Measurements from ENCODE around the gene PDCD6IP.

PDCD6IP gene

GRCh38 chr3:33879540-33879939 lies 81.1 kb downstream of the PDCD6IP start:
- TF ChIP-seq CTCF (IDR thresholded peaks at IDR 0.05; ENCODE audit: unreplicated experiment in 3 of 3): no peak
- no peak overlapping the region for H3K4me3 Mint-ChIP-seq
- peaks cover 13% of the 10 kb centered on the region for H3K4me1 Mint-ChIP-seq
- peaks cover 8% of the 10 kb centered on the region for H3K27me3 Mint-ChIP-seq (ENCODE audit: low read depth)
- peaks cover 11% of the 10 kb centered on the region for H3K9me3 Mint-ChIP-seq
- H3K36me3 Mint-ChIP-seq (ENCODE audit: low read depth): no peaks in the 10 kb centered on the region
- H3K27ac Mint-ChIP-seq: no peak overlapping the region

GRCh38 chr3:33881156-33882064 lies 83.0 kb downstream of the PDCD6IP start:
- Mint-ChIP-seq H3K4me3 (no peak overlapping the region), H3K36me3 (ENCODE audit: low read depth) (no peaks in the 10 kb centered on the region), H3K27me3 (ENCODE audit: low read depth) (peaks cover 8% of the 10 kb centered on the region), H3K27ac (no peak overlapping the region), H3K9me3 (peaks cover 3% of the 10 kb centered on the region), H3K4me1 (peaks cover 13% of the 10 kb centered on the region)
- TF ChIP-seq CTCF (IDR thresholded peaks at IDR 0.05; ENCODE audit: unreplicated experiment in 3 of 3): no peak

- H3K9me3 Mint-ChIP-seq: peaks cover 3% of the 10 kb centered on the region
- H3K4me3 Mint-ChIP-seq: no peak overlapping the region
- peaks cover 8% of the 10 kb centered on the region for H3K27me3 Mint-ChIP-seq (ENCODE audit: low read depth)
Observed at GRCh38 chr3:33882296-33882695, 83.9 kb downstream of the PDCD6IP start.

GRCh38 chr3:33883538-33883950 lies 85.1 kb downstream of the PDCD6IP start:
- no peaks in the 10 kb centered on the region for H3K36me3 Mint-ChIP-seq (ENCODE audit: low read depth)
- H3K9me3 Mint-ChIP-seq: no peaks in the 10 kb centered on the region
- H3K27ac Mint-ChIP-seq: peak overlapping the region; percentile 36 to 53 (median 37)
- H3K4me3 Mint-ChIP-seq: peak overlapping the region; percentile 63 to 70 (median 69)
- peak; percentile 80 to 94 (median 82) for TF ChIP-seq CTCF (IDR thresholded peaks at IDR 0.05; ENCODE audit: unreplicated experiment in 3 of 3)
- H3K27me3 Mint-ChIP-seq (ENCODE audit: low read depth): peaks cover 8% of the 10 kb centered on the region
- H3K4me1 Mint-ChIP-seq: peaks cover 13% of the 10 kb centered on the region

More at GRCh38 chr3:33882296-33882695, 83.9 kb downstream of the PDCD6IP start:
- TF ChIP-seq CTCF (IDR thresholded peaks at IDR 0.05; ENCODE audit: unreplicated experiment in 3 of 3): no peak
- Mint-ChIP-seq H3K36me3 (ENCODE audit: low read depth) (no peaks in the 10 kb centered on the region), H3K27ac (no peak overlapping the region), H3K4me1 (peaks cover 13% of the 10 kb centered on the region)

GRCh38 chr3:33883951-33884561 lies 85.6 kb downstream of the PDCD6IP start:
- Mint-ChIP-seq H3K4me3 (peak overlapping the region; percentile 63 to 70 (median 69)), H3K27ac (peak overlapping the region in 2 of 3 experiments; percentile 37 to 53), H3K27me3 (ENCODE audit: low read depth) (peaks cover 8% of the 10 kb centered on the region), H3K4me1 (peaks cover 14% of the 10 kb centered on the region), H3K9me3 (no peaks in the 10 kb centered on the region), H3K36me3 (ENCODE audit: low read depth) (no peaks in the 10 kb centered on the region)
- TF ChIP-seq CTCF (IDR thresholded peaks at IDR 0.05; ENCODE audit: unreplicated experiment in 3 of 3): peak in 2 of 3 experiments; percentile 25 to 39

Data from nephron (organoid).